HCT116 (cell line): ENCODE measurements around the gene BCL2L13. TPM values are rescaled to one million over a fixed set of nuclear protein-coding genes. Genes with fewer than 3 reads are reported as not detected.

Experiments
- ATAC-seq: fragments of 200-7000 bp; cut with Tn5 transposase; 2 replicates; pipeline ENCODE4 v1.9.1; 2020; ENCODE audit warnings: mild to moderate bottlenecking, moderate library complexity
- BruUV-seq: library from RNA; stranded (reverse); fragments of 400-500 nt; replicated peaks from 2 replicates; lab custom pipeline; 2021; lab: Mats Ljungman, UMichigan
- CTCF ChIA-PET: fragments of 300-600 bp; sonication (Branson Sonifier 250); formaldehyde crosslinking; loops from one replicate; lab custom pipeline; 2021; ENCODE audit warnings: antibody characterized with exemption; lab: Charles Lee
- POLR2A ChIA-PET: fragments of 300-600, 350-600 bp; sonication (Branson Sonifier 250); formaldehyde crosslinking; loops from one replicate; lab custom pipeline; 2021; ENCODE audit warnings: antibody characterized with exemption; lab: Charles Lee
- RAD21 ChIA-PET, 2 experiments: fragments of 300-600 bp; sonication (Branson Sonifier 250); formaldehyde crosslinking; loops; one replicate each; lab custom pipeline; 2023; ENCODE audit warnings: low total read pairs in 2 of 2; ENCODE audit not compliant: uncharacterized antibody in 2 of 2, unreplicated experiment in 2 of 2, low non-redundant PET in 1 of 2; lab: Charles Lee
- DNase-seq: peaks from one replicate; pipeline ENCODE4 v3.0.0-alpha.2; 2010; ENCODE audit warnings: low read depth, low spot score
- H2AFZ ChIP-seq: fragments of 200-600 bp; shearing (Covaris generic), sonication (generic); 2 replicates; pipeline ENCODE4 v1.6.1; 2017; ENCODE audit warnings: low read depth, mixed run types, mixed read lengths, antibody characterized with exemption, low read length; ENCODE audit not compliant: poor library complexity, severe bottlenecking
- H3K27ac ChIP-seq: 2 replicates; pipeline ENCODE4 v1.5.1; 2012; ENCODE audit warnings: low read depth, low read length
- H3K27me3 ChIP-seq: fragments of 200-600 bp; sonication (generic); 2 replicates; pipeline ENCODE4 v1.6.1; 2016; ENCODE audit warnings: mixed run types, low read length, mixed read lengths; ENCODE audit not compliant: insufficient read depth
- H3K36me3 ChIP-seq, 2 experiments: fragments of 200-500 bp in 1 of 2; fragments of 200-600 bp in 1 of 2; sonication (Bioruptor generic) in 1 of 2; sonication (generic) in 1 of 2; 2 replicates each; pipeline versions ENCODE4 v1.5.1 to v1.6.1; 2014 to 2016; ENCODE audit warnings: low read length in 2 of 2, inconsistent platforms in 1 of 2, mixed read lengths in 1 of 2, mixed run types in 1 of 2; ENCODE audit not compliant: insufficient read depth in 2 of 2, control insufficient read depth in 1 of 2
- H3K4me1 ChIP-seq, 2 experiments: fragments of 200-600 bp in 1 of 2; sonication (generic) in 1 of 2; 2 replicates each; pipeline versions ENCODE4 v1.5.1 to v1.6.1; 2012 to 2017; ENCODE audit warnings: low read length in 2 of 2, inconsistent platforms in 1 of 2, mild to moderate bottlenecking in 1 of 2, mixed read lengths in 1 of 2, mixed run types in 1 of 2, moderate library complexity in 1 of 2; ENCODE audit not compliant: insufficient read depth in 2 of 2, control insufficient read depth in 1 of 2
- H3K4me2 ChIP-seq: fragments of 200-600 bp; sonication (generic); 2 replicates; pipeline ENCODE4 v1.6.1; 2017; ENCODE audit warnings: mixed run types, low read length, mixed read lengths
- H3K4me3 ChIP-seq, 2 experiments: fragments of 200-600 bp in 1 of 2; sonication (generic) in 1 of 2; replicated peaks in 1 of 2; 2 replicates each; pipeline ENCODE4 v1.5.1; 2011 to 2016; ENCODE audit warnings: low read length in 2 of 2, control low read depth in 1 of 2, low read depth in 1 of 2, mild to moderate bottlenecking in 1 of 2, mixed read lengths in 1 of 2, mixed run types in 1 of 2
- H3K79me2 ChIP-seq: fragments of 200-600 bp; sonication (generic); 2 replicates; pipeline ENCODE4 v1.6.1; 2017; ENCODE audit warnings: mild to moderate bottlenecking, mixed run types, low read length, moderate library complexity, mixed read lengths; ENCODE audit not compliant: insufficient read depth
- H3K9ac ChIP-seq: fragments of 200-600 bp; sonication (generic); 2 replicates; pipeline ENCODE4 v1.6.1; 2016; ENCODE audit warnings: low read length, mixed read lengths
- H3K9me2 ChIP-seq: fragments of 200-600 bp; sonication (generic), shearing (Covaris generic); 2 replicates; pipeline ENCODE4 v1.6.1; 2017; ENCODE audit warnings: mixed run types, mild to moderate bottlenecking, moderate library complexity; ENCODE audit not compliant: insufficient read depth
- H3K9me3 ChIP-seq, 2 experiments: fragments of 200-500 bp in 1 of 2; fragments of 200-600 bp in 1 of 2; sonication (Bioruptor generic) in 1 of 2; sonication (generic) in 1 of 2; 2 replicates each; pipeline ENCODE4 v1.6.1; 2014 to 2017; ENCODE audit warnings: low read length in 2 of 2, mixed read lengths in 2 of 2, inconsistent platforms in 1 of 2, low read depth in 1 of 2, mild to moderate bottlenecking in 1 of 2, mixed run types in 1 of 2, moderate library complexity in 1 of 2; ENCODE audit not compliant: control insufficient read depth in 1 of 2, insufficient read depth in 1 of 2
- H4K20me1 ChIP-seq: fragments of 200-600 bp; sonication (generic), shearing (Covaris generic); 2 replicates; pipeline ENCODE4 v1.6.1; 2017; ENCODE audit warnings: mixed run types, mild to moderate bottlenecking, moderate library complexity; ENCODE audit not compliant: insufficient read depth
- CBX3 ChIP-seq: IDR thresholded peaks from 2 replicates; pipeline ENCODE4 v1.6.1; 2012; ENCODE audit warnings: low read depth
- CEBPB ChIP-seq: IDR thresholded peaks from 2 replicates; pipeline ENCODE4 v1.6.1; 2012; ENCODE audit warnings: low read depth
- CTCF ChIP-seq, 3 experiments: fragments of 200-600 bp in 1 of 3; sonication (generic) in 1 of 3; IDR thresholded peaks in 2 of 3; conservative IDR thresholded peaks in 1 of 3; 2 replicates each; pipeline ENCODE4 v1.5.1; 2012 to 2017; ENCODE audit warnings: low read depth in 2 of 3, low read length in 2 of 3, antibody characterized with exemption in 1 of 3, borderline replicate concordance in 1 of 3, control low read depth in 1 of 3, mild to moderate bottlenecking in 1 of 3, mixed read lengths in 1 of 3, mixed run types in 1 of 3, moderate library complexity in 1 of 3; ENCODE audit not compliant: insufficient read depth in 1 of 3
- EGR1 ChIP-seq: IDR thresholded peaks from 2 replicates; pipeline ENCODE4 v1.6.1; 2012; ENCODE audit warnings: low read depth
- ELF1 ChIP-seq: IDR thresholded peaks from 2 replicates; pipeline ENCODE4 v1.6.1; 2012; ENCODE audit warnings: low read depth, borderline replicate concordance
- EZH2 ChIP-seq: fragments of 200-600 bp; sonication (generic); IDR thresholded peaks from 2 replicates; pipeline ENCODE4 v1.6.1; 2017; ENCODE audit warnings: antibody characterized with exemption, mixed run types
- EZH2phosphoT487 ChIP-seq: fragments of 200-600 bp; IDR thresholded peaks from 2 replicates; pipeline ENCODE4 v1.6.1; 2018; ENCODE audit warnings: antibody characterized with exemption, borderline replicate concordance
- FOSL1 ChIP-seq: IDR thresholded peaks from 2 replicates; pipeline ENCODE4 v1.6.1; 2012; ENCODE audit warnings: low read depth
- MAX ChIP-seq: IDR thresholded peaks from 2 replicates; pipeline ENCODE4 v1.6.1; 2012
- POLR2AphosphoS5 ChIP-seq: IDR thresholded peaks from 2 replicates; pipeline ENCODE4 v1.6.1; 2011; ENCODE audit warnings: mild to moderate bottlenecking, low read depth, low read length, moderate library complexity
- RAD21 ChIP-seq: IDR thresholded peaks from 2 replicates; pipeline ENCODE4 v1.6.1; 2012; ENCODE audit warnings: low read depth, mild to moderate bottlenecking
- REST ChIP-seq: IDR thresholded peaks from 2 replicates; pipeline ENCODE4 v1.6.1; 2012; ENCODE audit warnings: low read depth
- SIN3A ChIP-seq: IDR thresholded peaks from 2 replicates; pipeline ENCODE4 v1.6.1; 2012; ENCODE audit warnings: low read depth
- SP1 ChIP-seq: IDR thresholded peaks from 2 replicates; pipeline ENCODE4 v1.6.1; 2012; ENCODE audit warnings: low read depth
- TCF7L2 ChIP-seq: IDR thresholded peaks from 2 replicates; pipeline ENCODE4 v1.7.0; 2011; ENCODE audit warnings: borderline replicate concordance, inconsistent platforms; ENCODE audit not compliant: insufficient read depth, insufficient read length; ENCODE audit errors: extremely low read depth
- YY1 ChIP-seq: IDR thresholded peaks from 2 replicates; pipeline ENCODE4 v1.6.1; 2011; ENCODE audit warnings: low read length, low read depth, moderate library complexity, mild to moderate bottlenecking; ENCODE audit not compliant: insufficient replicate concordance; ENCODE audit errors: extremely low read depth
- ZFX ChIP-seq: fragments of 450-650 bp; IDR thresholded peaks from 2 replicates; pipeline ENCODE4 v1.6.1; 2017
- intact Hi-C: fragments of 100-400 bp; cut with micrococcal nuclease; formaldehyde crosslinking; loops from 2 replicates; pipeline ENCODE4 v1.10.0; 2022
- total RNA-seq: library from RNA; stranded (reverse); gene quantifications from one replicate; pipeline ENCODE4 v1.2.1, GENCODE V29; 2021; ENCODE audit not compliant: unreplicated experiment

Gene BCL2L13
- total RNA-seq, 1 experiment from 2014 or later = 38.6 TPM

- ATAC-seq (no peak), DNase-seq (no peak)
- H3K9ac ChIP-seq = no peak overlapping the region
- H3K4me1 ChIP-seq = peaks cover 20% of the 10 kb centered on the region in 2 experiments
- TF ChIP-seq TCF7L2 = no peak
- TF ChIP-seq MAX = no peak
- no peak for TF ChIP-seq ELF1
- no peak for TF ChIP-seq POLR2AphosphoS5
- no peak for TF ChIP-seq REST
- TF ChIP-seq CTCF (IDR thresholded peaks at IDR 0.05 in 2 of 3, conservative IDR thresholded peaks at IDR 0.05 in 1 of 3; ENCODE audit: borderline replicate concordance in 1 of 3, insufficient read depth in 1 of 3, low read depth in 2 of 3, low read length in 2 of 3) = no peak
- TF ChIP-seq SP1 = no peak
- no peak for TF ChIP-seq YY1
- no peak for TF ChIP-seq SIN3A
- TF ChIP-seq CBX3 = no peak
- no peak for TF ChIP-seq CEBPB
- TF ChIP-seq FOSL1 = no peak
- no peak for TF ChIP-seq ZFX
- TF ChIP-seq EZH2 = no peak
- TF ChIP-seq EZH2phosphoT487 = no peak
- TF ChIP-seq RAD21 = no peak
- no peak for TF ChIP-seq EGR1
- H3K4me2 ChIP-seq = no peak overlapping the region
- intact Hi-C loops = no loop called here
- H3K36me3 ChIP-seq = no peaks in the 10 kb centered on the region
- no peaks in the 10 kb centered on the region for H4K20me1 ChIP-seq
- no peak overlapping the region for H3K4me3 ChIP-seq
- H3K27ac ChIP-seq = no peak overlapping the region
- H3K9me2 ChIP-seq = no peaks in the 10 kb centered on the region
- H3K79me2 ChIP-seq = no peaks in the 10 kb centered on the region; the same call in 1 of the 2 replicates
- no peaks in the 10 kb centered on the region for H3K27me3 ChIP-seq
- CTCF ChIA-PET = no interaction called here
- no peaks in the 10 kb centered on the region for H3K9me3 ChIP-seq
- no TSS peak for BruUV-seq
- H2AFZ ChIP-seq = no peak overlapping the region
- RAD21 ChIA-PET = no interaction called here
- POLR2A ChIA-PET = no interaction called here
Observed at GRCh38 chr22:17779286-17780115, 140.9 kb downstream of the BCL2L13 start.
